Right atrium auricular region (tissue), 2 donors: ENCODE data around the gene HECA. TPM values are rescaled to one million over a fixed set of nuclear protein-coding genes. Genes with fewer than 3 reads are reported as not detected.
A peak's percentile ranks its signal among the peaks of the same experiment; 100 is the strongest.

ENCODE experiments used
- DNase-seq: peaks from one replicate; pipeline ENCODE4 v3.0.0-alpha.2; 2019; ENCODE audit warnings: low spot score
- H3K27ac ChIP-seq, 2 donors: fragments of 200-600 bp; sonication (generic); 1 replicate in 1 of 2; 2 replicates in 1 of 2; pipeline ENCODE4 v1.5.1; 2016 to 2019
- H3K27me3 ChIP-seq, 2 donors: fragments of 200-600 bp; sonication (generic); one replicate each; pipeline versions ENCODE4 v1.5.1 to v1.6.0; 2017 to 2019
- H3K36me3 ChIP-seq: fragments of 200-600 bp; sonication (generic); one replicate; pipeline ENCODE4 v1.5.1; 2016
- H3K4me1 ChIP-seq, 2 donors: fragments of 200-600 bp; sonication (generic); one replicate each; pipeline versions ENCODE4 v1.5.1 to v1.6.0; 2017 to 2019
- H3K4me3 ChIP-seq, 2 donors: fragments of 200-600 bp; sonication (generic); 1 replicate in 1 of 2; 2 replicates in 1 of 2; pipeline ENCODE4 v1.5.1; 2017 to 2019; ENCODE audit warnings: mild to moderate bottlenecking in 1 of 2, moderate library complexity in 1 of 2
- H3K9me3 ChIP-seq, 2 donors: fragments of 200-600 bp; sonication (generic); one replicate each; pipeline ENCODE4 v1.5.1; 2019
- total RNA-seq, 2 donors: library from RNA; depleted of rRNA; stranded (reverse); fragments of >200 nt; gene quantifications; one replicate each; pipeline ENCODE4 v1.1.0, GENCODE V29; 2016
- TF ChIP-seq, protein P1 (sequence below), 2 donors: fragments of 200-600 bp; sonication (generic); IDR thresholded peaks; one replicate each; pipeline ENCODE4 v1.5.1; 2019; ENCODE audit warnings: antibody characterized with exemption in 2 of 2

The HECA gene
- total RNA-seq, 2 donors from 2014 or later: 43.4 to 51.1 TPM

GRCh38 chr6:139124887-139125672 lies 9.8 kb upstream of the HECA start:
- no peaks in the 10 kb centered on the region for H3K27me3 ChIP-seq
- no peaks in the 10 kb centered on the region for H3K36me3 ChIP-seq
- no peak for DNase-seq
- TF ChIP-seq, protein P1, sequence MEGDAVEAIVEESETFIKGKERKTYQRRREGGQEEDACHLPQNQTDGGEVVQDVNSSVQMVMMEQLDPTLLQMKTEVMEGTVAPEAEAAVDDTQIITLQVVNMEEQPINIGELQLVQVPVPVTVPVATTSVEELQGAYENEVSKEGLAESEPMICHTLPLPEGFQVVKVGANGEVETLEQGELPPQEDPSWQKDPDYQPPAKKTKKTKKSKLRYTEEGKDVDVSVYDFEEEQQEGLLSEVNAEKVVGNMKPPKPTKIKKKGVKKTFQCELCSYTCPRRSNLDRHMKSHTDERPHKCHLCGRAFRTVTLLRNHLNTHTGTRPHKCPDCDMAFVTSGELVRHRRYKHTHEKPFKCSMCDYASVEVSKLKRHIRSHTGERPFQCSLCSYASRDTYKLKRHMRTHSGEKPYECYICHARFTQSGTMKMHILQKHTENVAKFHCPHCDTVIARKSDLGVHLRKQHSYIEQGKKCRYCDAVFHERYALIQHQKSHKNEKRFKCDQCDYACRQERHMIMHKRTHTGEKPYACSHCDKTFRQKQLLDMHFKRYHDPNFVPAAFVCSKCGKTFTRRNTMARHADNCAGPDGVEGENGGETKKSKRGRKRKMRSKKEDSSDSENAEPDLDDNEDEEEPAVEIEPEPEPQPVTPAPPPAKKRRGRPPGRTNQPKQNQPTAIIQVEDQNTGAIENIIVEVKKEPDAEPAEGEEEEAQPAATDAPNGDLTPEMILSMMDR (IDR thresholded peaks at IDR 0.05): peak; percentile 34 to 71
- peaks cover 0 to 8% of the 10 kb centered on the region in 2 donors for H3K4me1 ChIP-seq
- no peak overlapping the region for H3K4me3 ChIP-seq
- no peaks in the 10 kb centered on the region for H3K9me3 ChIP-seq
- no peak overlapping the region for H3K27ac ChIP-seq

DNA sequence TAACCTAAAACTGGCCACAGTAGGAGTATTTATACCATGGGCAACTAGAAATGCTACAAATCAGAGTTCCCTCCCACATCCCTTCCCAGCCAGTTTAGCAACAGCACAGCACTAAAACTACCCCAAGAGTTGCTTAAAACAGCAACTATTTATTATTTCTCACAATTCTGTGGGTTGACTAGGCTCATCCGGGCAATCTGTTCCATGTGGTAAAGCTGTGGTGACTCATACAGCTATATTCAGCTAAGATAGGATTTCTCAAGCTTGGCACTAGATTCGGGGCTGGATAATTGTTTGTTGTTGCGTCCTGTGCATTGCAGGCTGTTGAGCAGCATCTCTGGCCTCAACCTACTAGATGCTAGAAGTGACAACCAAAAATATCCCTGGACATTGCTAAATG lies 8.6 kb upstream of the HECA start:
- no peak overlapping the region for H3K4me3 ChIP-seq
- peaks cover 0 to 8% of the 10 kb centered on the region in 2 donors for H3K4me1 ChIP-seq
- H3K9me3 ChIP-seq: no peaks in the 10 kb centered on the region
- no peak overlapping the region for H3K27ac ChIP-seq
- H3K27me3 ChIP-seq: no peaks in the 10 kb centered on the region
- H3K36me3 ChIP-seq: no peaks in the 10 kb centered on the region
- DNase-seq: no peak
- TF ChIP-seq, protein P1 (IDR thresholded peaks at IDR 0.05): no peak

DNA sequence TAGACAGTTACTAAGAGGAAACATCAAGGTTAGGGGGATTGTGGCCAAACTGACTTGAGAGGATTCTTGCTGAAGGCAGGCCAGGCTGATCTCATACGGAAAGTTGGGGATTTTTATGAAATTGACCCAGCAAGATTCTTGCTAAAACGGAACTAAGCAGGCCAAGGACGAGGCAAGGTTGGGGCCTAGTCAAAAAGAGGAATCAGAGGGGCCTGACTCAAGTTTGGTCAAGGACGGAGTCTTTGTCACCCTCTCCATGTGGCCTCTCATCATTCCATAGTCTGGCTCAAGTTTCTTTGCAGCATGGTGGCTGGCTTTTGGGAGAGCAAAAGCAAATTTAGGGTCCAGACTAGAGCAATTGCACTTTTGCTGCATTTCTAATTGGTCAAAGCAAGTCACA lies 7.9 kb upstream of the HECA start:
- H3K9me3 ChIP-seq: no peaks in the 10 kb centered on the region
- H3K4me3 ChIP-seq: no peak overlapping the region
- H3K36me3 ChIP-seq: no peaks in the 10 kb centered on the region
- no peaks in the 10 kb centered on the region for H3K27me3 ChIP-seq
- peaks cover 0 to 8% of the 10 kb centered on the region in 2 donors for H3K4me1 ChIP-seq
- TF ChIP-seq, protein P1 (IDR thresholded peaks at IDR 0.05): no peak
- no peak for DNase-seq
- no peak overlapping the region for H3K27ac ChIP-seq

DNA sequence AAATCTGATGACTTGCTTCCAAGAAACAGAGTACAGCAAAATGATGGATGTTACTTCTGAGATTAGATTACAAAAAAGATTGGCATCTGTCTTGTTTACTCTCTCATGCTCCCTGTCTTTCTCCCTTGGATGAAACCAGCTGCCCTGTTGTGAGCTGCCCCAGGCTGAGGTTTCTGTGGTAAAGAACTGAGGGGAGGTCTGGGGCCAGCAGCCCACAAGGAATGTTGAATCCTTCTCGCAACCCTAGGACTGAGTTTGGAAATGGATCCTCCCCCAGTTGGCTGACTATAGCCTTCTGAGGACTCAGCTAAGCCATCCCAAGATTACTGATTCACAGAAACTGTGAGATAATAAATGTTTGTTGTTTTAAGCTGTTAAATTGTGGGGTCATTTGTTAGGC lies 5.6 kb upstream of the HECA start:
- Histone ChIP-seq H3K27me3 (no peaks in the 10 kb centered on the region), H3K27ac (no peak overlapping the region), H3K4me3 (no peak overlapping the region), H3K9me3 (no peaks in the 10 kb centered on the region), H3K4me1 (peaks cover 0 to 26% of the 10 kb centered on the region in 2 donors), H3K36me3 (no peaks in the 10 kb centered on the region)
- no peak for DNase-seq
- TF ChIP-seq, protein P1 (IDR thresholded peaks at IDR 0.05): no peak

GRCh38 chr6:139131736-139132280 lies 3.1 kb upstream of the HECA start:
- peaks cover 0 to 21% of the 10 kb centered on the region in 2 donors for H3K4me1 ChIP-seq
- TF ChIP-seq, protein P1 (IDR thresholded peaks at IDR 0.05): no peak
- H3K9me3 ChIP-seq: no peaks in the 10 kb centered on the region
- no peak overlapping the region for H3K4me3 ChIP-seq
- no peaks in the 10 kb centered on the region for H3K27me3 ChIP-seq
- H3K36me3 ChIP-seq: no peaks in the 10 kb centered on the region
- no peak for DNase-seq
- H3K27ac ChIP-seq: peak overlapping the region in 1 of 2 donors; percentile 4
